Stimulated activated CD4-positive, alpha-beta T cell treated with anti-CD3 and anti-CD28 coated beads, Interleukin-4, amount 100 ng/mL, for 4 hours (primary cell): ENCODE data around the gene LRIT1.

Source experiments
- DNase-seq, 2 experiments: peaks; one replicate each; pipeline ENCODE4 v3.0.0-alpha.2; 2020

LRIT1 gene

DNA sequence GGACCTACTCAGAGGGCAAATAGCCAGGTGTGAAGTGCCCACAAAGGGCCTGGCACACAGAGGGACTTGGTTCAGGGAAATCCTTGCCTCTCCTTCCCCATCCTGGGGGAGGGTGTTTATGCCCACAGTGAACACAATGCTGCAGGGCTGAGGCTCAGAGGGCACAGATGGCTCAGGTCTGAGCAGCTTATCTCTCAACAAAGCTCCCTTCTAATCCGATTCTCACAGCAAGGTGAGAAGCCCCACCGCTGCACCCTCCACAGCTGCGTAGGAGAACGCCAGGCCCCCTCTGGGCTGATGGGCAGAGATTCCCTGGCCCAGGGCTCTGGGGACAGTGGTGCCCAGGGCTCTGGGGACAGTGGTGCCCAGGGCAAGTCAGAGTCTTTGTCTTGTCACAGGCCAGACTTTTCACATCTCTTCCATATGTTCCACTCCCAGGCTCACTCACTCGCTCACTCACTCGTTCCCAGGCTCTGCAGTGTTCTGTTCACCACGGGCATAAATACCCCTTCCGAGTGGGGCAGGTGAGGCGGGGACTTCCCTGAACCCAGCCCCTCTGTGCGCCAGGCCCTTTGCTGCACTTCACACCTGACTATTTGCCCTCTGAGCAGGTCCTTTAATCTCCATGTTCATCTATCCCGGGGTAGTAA is 55.7 kb downstream of the LRIT1 start:
- no peak for DNase-seq

DNA sequence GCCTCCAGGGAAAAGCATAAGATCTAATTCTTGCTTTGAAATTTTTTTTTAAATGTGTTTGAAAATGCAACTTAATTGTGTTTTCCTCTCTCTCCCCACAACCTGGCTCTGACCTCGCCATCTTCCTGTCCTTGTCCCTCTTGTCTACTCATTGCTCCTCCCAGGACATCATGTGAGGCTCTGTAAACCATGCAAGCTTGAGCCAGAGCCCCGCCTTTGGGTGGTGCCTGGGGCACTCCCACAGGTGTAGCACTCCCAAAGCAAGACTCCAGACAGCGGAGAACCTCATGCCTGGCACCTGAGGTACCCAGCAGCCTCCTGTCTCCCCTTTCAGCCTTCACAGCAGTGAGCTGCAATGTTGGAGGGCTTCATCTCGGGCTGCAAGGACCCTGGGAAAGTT is 56.8 kb downstream of the LRIT1 start:
- no peak for DNase-seq

DNA sequence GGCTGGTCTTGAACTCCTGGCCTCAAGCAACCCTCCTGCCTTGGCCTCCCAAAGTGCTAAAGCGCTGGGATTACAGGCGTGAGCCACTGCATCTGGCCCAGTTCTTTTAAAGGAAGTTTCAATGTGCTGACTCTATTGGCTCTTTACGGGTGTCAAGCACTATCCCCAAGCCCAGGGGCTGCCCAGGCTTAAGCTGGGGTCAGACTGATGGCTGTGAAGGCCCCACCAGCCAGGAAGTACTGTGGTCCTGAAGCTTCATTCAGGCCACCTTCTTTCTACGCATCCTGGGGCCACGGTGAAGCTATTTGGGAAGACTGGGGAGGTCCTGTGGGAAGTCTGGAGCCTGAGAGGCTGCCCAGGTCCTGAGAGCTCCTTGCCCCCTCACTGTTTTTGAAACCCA is 59.7 kb downstream of the LRIT1 start:
- no peak for DNase-seq
